Measurements from ENCODE around the gene SELENOM.

DNA sequence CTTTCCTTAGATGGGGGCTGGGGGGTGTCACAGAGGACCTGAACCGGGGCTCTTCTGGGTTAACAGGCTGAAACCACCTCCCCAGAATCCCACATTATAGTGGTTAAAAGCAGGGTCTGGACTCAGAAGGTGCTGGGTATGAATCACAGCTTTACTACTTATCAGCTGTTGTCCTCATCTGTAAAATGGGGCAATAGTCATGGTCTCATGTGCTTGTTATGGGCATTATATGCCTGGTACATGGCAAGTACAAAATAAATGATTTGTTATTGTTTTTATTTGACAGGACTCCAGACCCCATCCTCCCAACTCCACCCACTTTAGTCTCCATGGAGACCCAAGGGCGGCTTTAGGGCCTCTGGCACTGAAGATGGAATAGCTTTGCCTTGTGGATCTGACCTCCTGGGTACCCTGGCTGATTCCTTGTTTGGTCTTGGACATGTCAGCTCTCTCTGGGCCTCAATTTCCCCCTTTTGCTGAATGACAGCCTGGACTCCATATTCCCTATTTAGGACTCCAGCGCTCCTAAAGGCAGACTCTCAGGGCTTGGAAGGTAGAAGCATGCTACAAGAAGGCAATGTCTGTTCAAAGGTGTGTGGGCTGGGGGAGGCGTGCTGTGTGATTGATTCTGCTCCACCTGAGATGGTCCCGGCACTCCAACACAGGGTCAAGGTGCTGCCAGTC lies 27.1 kb downstream of the SELENOM start:
- no peak for TF ChIP-seq CTCF (IDR thresholded peaks at IDR 0.05)
- TF ChIP-seq, protein P1, sequence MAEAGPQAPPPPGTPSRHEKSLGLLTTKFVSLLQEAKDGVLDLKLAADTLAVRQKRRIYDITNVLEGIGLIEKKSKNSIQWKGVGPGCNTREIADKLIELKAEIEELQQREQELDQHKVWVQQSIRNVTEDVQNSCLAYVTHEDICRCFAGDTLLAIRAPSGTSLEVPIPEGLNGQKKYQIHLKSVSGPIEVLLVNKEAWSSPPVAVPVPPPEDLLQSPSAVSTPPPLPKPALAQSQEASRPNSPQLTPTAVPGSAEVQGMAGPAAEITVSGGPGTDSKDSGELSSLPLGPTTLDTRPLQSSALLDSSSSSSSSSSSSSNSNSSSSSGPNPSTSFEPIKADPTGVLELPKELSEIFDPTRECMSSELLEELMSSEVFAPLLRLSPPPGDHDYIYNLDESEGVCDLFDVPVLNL (CRISPR knock-in tag; IDR thresholded peaks at IDR 0.05; ENCODE audit: borderline replicate concordance, low read depth): no peak
- no peak for TF ChIP-seq CREB1 (CRISPR knock-in tag; IDR thresholded peaks at IDR 0.05)
